ENCODE data around the gene PRDM12.

PRDM12 gene

DNA sequence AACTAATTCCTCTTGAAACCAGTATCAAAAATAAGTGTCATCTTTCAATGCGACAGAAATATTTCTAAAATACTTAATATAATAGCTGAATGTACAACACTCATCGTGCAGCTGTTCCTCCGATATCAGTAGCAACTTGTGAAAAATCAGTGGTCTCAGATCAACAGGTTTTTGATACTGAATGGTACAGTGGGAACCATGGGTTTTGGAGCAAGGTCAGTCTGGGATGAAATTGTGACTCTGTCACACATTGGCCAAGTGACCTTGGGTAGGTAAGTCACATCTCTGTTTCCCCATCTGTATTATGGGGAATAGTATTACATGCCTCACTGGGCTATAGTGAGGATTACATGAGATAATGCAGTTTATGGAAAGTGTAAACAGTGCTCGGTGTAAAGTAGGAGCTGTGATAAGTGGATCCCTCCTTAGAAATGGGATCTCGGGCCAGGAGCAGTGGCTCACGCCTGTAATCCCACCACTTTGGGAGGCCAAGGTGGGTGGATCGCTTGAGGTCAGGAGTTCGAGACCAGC lies 46.5 kb downstream of the PRDM12 start:
- no peak overlapping the region for H3K4me3 ChIP-seq (ENCODE audit: low read depth, low read length)
- peaks cover 18% of the 10 kb centered on the region for H3K4me1 ChIP-seq (ENCODE audit: control insufficient read depth, insufficient read depth, low read length)
- no peak overlapping the region for H3K27ac ChIP-seq (ENCODE audit: low read depth, low read length)

GRCh38 chr9:130711469-130711868 lies 47.1 kb downstream of the PRDM12 start:
- Histone ChIP-seq H3K4me3 (ENCODE audit: low read depth, low read length) (no peak overlapping the region), H3K36me3 (ENCODE audit: control insufficient read depth, insufficient read depth, low read length) (no peaks in the 10 kb centered on the region), H3K27ac (ENCODE audit: low read depth, low read length) (no peak overlapping the region), H3K27me3 (ENCODE audit: control insufficient read depth, insufficient read depth, low read length) (no peaks in the 10 kb centered on the region), H3K9ac (ENCODE audit: low read depth, low read length) (no peak overlapping the region), H3K4me1 (ENCODE audit: control insufficient read depth, insufficient read depth, low read length) (peaks cover 18% of the 10 kb centered on the region), H3K9me3 (ENCODE audit: control insufficient read depth, insufficient read depth, low read length) (no peaks in the 10 kb centered on the region)

More for the DNA sequence above, 46.5 kb downstream of the PRDM12 start:
- H3K9ac ChIP-seq (ENCODE audit: low read depth, low read length), result no peak overlapping the region
- H3K27me3 ChIP-seq (ENCODE audit: control insufficient read depth, insufficient read depth, low read length), result no peaks in the 10 kb centered on the region
- no peaks in the 10 kb centered on the region for H3K9me3 ChIP-seq (ENCODE audit: control insufficient read depth, insufficient read depth, low read length)
- peaks cover 4% of the 10 kb centered on the region for H3K36me3 ChIP-seq (ENCODE audit: control insufficient read depth, insufficient read depth, low read length)

DNA sequence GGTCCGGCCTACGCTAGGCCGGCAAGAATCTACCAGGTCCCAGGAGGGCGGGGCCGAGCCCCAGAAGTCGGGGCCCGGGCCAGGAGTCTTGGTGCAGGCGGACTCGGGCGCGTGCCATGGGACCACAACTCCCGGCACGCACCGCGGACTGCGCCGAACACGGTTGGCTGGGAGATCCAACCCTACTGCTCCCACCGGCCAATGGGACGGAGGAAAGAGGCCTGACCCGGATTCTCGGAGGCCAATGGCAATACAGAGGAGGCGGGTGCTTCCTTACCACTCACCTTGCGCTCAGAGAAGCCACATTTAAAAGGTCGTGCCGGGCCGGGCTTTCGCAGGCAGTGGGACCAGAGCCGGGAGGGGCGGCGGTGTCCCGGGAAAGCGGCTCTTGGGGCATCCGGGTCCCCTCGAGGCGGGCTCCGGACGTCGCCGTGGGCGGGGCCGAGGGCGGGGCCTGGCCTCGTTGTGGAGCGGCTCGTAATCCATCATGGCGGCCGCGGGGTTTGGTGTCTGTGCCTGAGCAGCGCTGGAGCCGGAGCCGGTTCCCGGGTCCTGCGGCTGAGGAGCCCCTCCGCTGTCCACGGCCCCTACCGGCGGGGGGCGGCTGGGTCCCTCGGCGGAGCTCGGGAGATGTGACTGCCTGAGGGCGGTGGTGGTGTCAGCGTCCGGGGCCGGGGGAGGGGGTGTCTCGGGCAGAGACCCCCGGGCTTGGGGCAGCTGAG lies 48.3 kb downstream of the PRDM12 start:
- Histone ChIP-seq H3K36me3 (ENCODE audit: control insufficient read depth, insufficient read depth, low read length) (no peaks in the 10 kb centered on the region), H3K4me3 (ENCODE audit: low read depth, low read length) (peak overlapping the region; percentile 68), H3K27ac (ENCODE audit: low read depth, low read length) (peak overlapping the region; percentile 98), H3K9me3 (ENCODE audit: control insufficient read depth, insufficient read depth, low read length) (no peaks in the 10 kb centered on the region), H3K4me1 (ENCODE audit: control insufficient read depth, insufficient read depth, low read length) (peaks cover 18% of the 10 kb centered on the region), H3K27me3 (ENCODE audit: control insufficient read depth, insufficient read depth, low read length) (no peaks in the 10 kb centered on the region), H3K9ac (ENCODE audit: low read depth, low read length) (peak overlapping the region; percentile 96)

GRCh38 chr9:130713286-130713960 lies 49.0 kb downstream of the PRDM12 start:
- H3K27ac ChIP-seq (ENCODE audit: low read depth, low read length), result peak overlapping the region; percentile 98
- H3K4me3 ChIP-seq (ENCODE audit: low read depth, low read length), result peak overlapping the region; percentile 68
- peaks cover 18% of the 10 kb centered on the region for H3K4me1 ChIP-seq (ENCODE audit: control insufficient read depth, insufficient read depth, low read length)
- H3K36me3 ChIP-seq (ENCODE audit: control insufficient read depth, insufficient read depth, low read length), result no peaks in the 10 kb centered on the region
- H3K9me3 ChIP-seq (ENCODE audit: control insufficient read depth, insufficient read depth, low read length), result no peaks in the 10 kb centered on the region
- peak overlapping the region; percentile 96 for H3K9ac ChIP-seq (ENCODE audit: low read depth, low read length)
- H3K27me3 ChIP-seq (ENCODE audit: control insufficient read depth, insufficient read depth, low read length), result no peaks in the 10 kb centered on the region

DNA sequence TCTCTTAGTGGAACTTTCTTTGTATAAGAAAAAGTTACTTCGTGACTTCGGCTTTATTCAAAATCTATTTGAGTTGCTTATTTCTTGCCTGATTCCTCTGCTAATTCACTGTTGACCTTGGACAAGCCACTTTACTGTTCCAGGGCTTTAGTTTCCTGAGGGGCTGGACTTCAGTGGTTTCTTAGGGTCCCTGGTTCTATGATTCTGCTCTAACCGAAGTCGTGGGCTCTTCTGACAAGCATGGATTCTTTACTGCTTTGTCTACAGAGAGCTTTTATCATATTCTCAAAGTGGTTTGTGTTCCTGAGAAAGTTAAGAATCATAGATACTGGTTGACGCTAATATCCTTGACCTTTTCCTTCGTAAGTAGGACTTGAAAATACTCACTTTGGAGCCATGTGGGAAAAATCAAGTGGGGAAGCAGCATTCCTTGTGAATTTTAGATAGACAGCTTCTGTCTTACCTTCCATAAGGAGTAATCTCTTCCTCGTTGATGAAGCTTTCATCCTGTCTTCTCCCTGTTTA lies 50.3 kb downstream of the PRDM12 start:
- Histone ChIP-seq H3K36me3 (ENCODE audit: control insufficient read depth, insufficient read depth, low read length) (no peaks in the 10 kb centered on the region), H3K27ac (ENCODE audit: low read depth, low read length) (no peak overlapping the region), H3K27me3 (ENCODE audit: control insufficient read depth, insufficient read depth, low read length) (no peaks in the 10 kb centered on the region), H3K4me1 (ENCODE audit: control insufficient read depth, insufficient read depth, low read length) (peaks cover 18% of the 10 kb centered on the region), H3K9me3 (ENCODE audit: control insufficient read depth, insufficient read depth, low read length) (no peaks in the 10 kb centered on the region), H3K9ac (ENCODE audit: low read depth, low read length) (0 out of 2 replicates have a peak overlapping the region, but pooled peaks have one; percentile 25), H3K4me3 (ENCODE audit: low read depth, low read length) (peak overlapping the region; percentile 68)

- no peaks in the 10 kb centered on the region for H3K27me3 ChIP-seq (ENCODE audit: control insufficient read depth, insufficient read depth, low read length)
- H3K27ac ChIP-seq (ENCODE audit: low read depth, low read length), result no peak overlapping the region
- no peaks in the 10 kb centered on the region for H3K36me3 ChIP-seq (ENCODE audit: control insufficient read depth, insufficient read depth, low read length)
- no peak overlapping the region for H3K9ac ChIP-seq (ENCODE audit: low read depth, low read length)
- H3K4me1 ChIP-seq (ENCODE audit: control insufficient read depth, insufficient read depth, low read length), result peaks cover 18% of the 10 kb centered on the region
- H3K9me3 ChIP-seq (ENCODE audit: control insufficient read depth, insufficient read depth, low read length), result no peaks in the 10 kb centered on the region
- H3K4me3 ChIP-seq (ENCODE audit: low read depth, low read length), result peak overlapping the region; percentile 68
These were observed 50.9 kb downstream of the PRDM12 start for GRCh38 chr9:130715270-130715669.

DNA sequence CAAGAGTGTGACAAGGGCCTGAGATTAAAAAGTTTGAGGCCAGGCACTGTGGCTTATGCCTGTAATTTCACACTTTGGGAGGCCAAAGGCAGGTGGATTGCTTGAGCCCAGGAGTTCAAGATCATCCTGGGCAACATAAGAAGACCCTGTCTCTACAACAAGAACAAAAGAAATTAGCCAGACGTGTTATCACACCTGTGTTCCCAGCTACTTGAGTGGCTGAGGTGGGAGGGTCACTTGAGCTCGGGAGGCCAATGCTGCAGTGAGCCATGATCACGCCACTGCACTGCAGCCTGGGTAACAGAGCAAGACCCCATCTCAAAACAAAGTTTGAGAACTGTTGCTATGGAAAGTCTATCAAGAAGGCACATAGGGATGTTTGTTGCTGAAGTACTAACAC lies 54.2 kb downstream of the PRDM12 start:
- no peaks in the 10 kb centered on the region for H3K27me3 ChIP-seq (ENCODE audit: control insufficient read depth, insufficient read depth, low read length)
- H3K9ac ChIP-seq (ENCODE audit: low read depth, low read length), result no peak overlapping the region
- no peaks in the 10 kb centered on the region for H3K9me3 ChIP-seq (ENCODE audit: control insufficient read depth, insufficient read depth, low read length)
- H3K36me3 ChIP-seq (ENCODE audit: control insufficient read depth, insufficient read depth, low read length), result no peaks in the 10 kb centered on the region
- no peak overlapping the region for H3K27ac ChIP-seq (ENCODE audit: low read depth, low read length)
- H3K4me3 ChIP-seq (ENCODE audit: low read depth, low read length), result no peak overlapping the region
- H3K4me1 ChIP-seq (ENCODE audit: control insufficient read depth, insufficient read depth, low read length), result peaks cover 18% of the 10 kb centered on the region

DNA sequence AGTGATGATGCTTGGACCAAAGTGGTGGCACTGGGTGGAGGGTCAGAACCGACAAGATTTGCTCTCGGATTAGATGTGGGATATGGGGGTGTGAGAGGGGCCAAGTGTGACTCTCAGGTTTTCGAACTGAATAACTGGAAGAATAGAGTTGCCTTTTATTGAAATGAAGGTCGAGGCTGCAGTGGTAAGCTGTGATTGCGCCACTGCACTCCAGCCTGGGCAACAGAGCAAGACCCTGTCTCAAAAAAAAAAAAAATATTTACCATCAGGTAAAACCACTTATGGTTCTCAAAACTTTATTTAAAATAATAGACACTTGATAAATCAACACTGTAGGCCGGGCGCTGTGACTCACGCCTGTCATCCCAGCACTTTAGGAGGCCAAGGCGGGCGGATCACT lies 56.4 kb downstream of the PRDM12 start:
- Histone ChIP-seq H3K9me3 (ENCODE audit: control insufficient read depth, insufficient read depth, low read length) (no peaks in the 10 kb centered on the region), H3K27ac (ENCODE audit: low read depth, low read length) (no peak overlapping the region), H3K4me3 (ENCODE audit: low read depth, low read length) (no peak overlapping the region), H3K9ac (ENCODE audit: low read depth, low read length) (no peak overlapping the region), H3K27me3 (ENCODE audit: control insufficient read depth, insufficient read depth, low read length) (no peaks in the 10 kb centered on the region), H3K4me1 (ENCODE audit: control insufficient read depth, insufficient read depth, low read length) (0 out of 2 replicates have a peak, but pooled peaks cover under 1% of the 10 kb centered on the region), H3K36me3 (ENCODE audit: control insufficient read depth, insufficient read depth, low read length) (no peaks in the 10 kb centered on the region)

DNA sequence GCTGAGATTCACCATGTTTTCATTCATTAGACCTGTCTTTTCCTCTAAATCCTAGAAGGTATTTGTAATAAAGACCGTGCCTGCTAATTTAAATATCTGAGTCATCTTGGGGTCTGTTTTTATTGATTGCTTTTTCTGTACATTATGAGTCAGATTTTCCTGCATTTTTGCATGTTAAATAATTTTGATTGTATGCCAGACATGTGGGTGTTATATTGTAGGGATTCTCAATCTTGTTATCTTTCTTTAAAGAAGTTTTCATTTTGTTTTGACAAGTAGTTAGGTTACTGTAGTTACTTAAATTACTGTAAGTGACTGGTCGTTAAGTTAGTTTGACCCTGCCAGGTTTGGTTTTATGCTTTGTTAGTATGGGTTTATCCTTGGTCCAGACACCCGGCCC lies 64.3 kb downstream of the PRDM12 start:
- H3K9ac ChIP-seq (ENCODE audit: low read depth, low read length), result no peak overlapping the region
- no peak overlapping the region for H3K4me3 ChIP-seq (ENCODE audit: low read depth, low read length)
- H3K36me3 ChIP-seq (ENCODE audit: control insufficient read depth, insufficient read depth, low read length), result no peaks in the 10 kb centered on the region
- H3K9me3 ChIP-seq (ENCODE audit: control insufficient read depth, insufficient read depth, low read length), result no peaks in the 10 kb centered on the region
- H3K4me1 ChIP-seq (ENCODE audit: control insufficient read depth, insufficient read depth, low read length), result peaks cover 10% of the 10 kb centered on the region
- no peaks in the 10 kb centered on the region for H3K27me3 ChIP-seq (ENCODE audit: control insufficient read depth, insufficient read depth, low read length)
- no peak overlapping the region for H3K27ac ChIP-seq (ENCODE audit: low read depth, low read length)

GRCh38 chr9:130729145-130729544 lies 64.8 kb downstream of the PRDM12 start:
- Histone ChIP-seq H3K4me1 (ENCODE audit: control insufficient read depth, insufficient read depth, low read length) (peaks cover 10% of the 10 kb centered on the region), H3K27ac (ENCODE audit: low read depth, low read length) (no peak overlapping the region), H3K9me3 (ENCODE audit: control insufficient read depth, insufficient read depth, low read length) (no peaks in the 10 kb centered on the region), H3K9ac (ENCODE audit: low read depth, low read length) (no peak overlapping the region), H3K27me3 (ENCODE audit: control insufficient read depth, insufficient read depth, low read length) (no peaks in the 10 kb centered on the region), H3K4me3 (ENCODE audit: low read depth, low read length) (no peak overlapping the region), H3K36me3 (ENCODE audit: control insufficient read depth, insufficient read depth, low read length) (no peaks in the 10 kb centered on the region)

- Histone ChIP-seq H3K9ac (ENCODE audit: low read depth, low read length) (no peak overlapping the region), H3K4me1 (ENCODE audit: control insufficient read depth, insufficient read depth, low read length) (peaks cover 10% of the 10 kb centered on the region), H3K27me3 (ENCODE audit: control insufficient read depth, insufficient read depth, low read length) (no peaks in the 10 kb centered on the region), H3K4me3 (ENCODE audit: low read depth, low read length) (no peak overlapping the region), H3K36me3 (ENCODE audit: control insufficient read depth, insufficient read depth, low read length) (no peaks in the 10 kb centered on the region), H3K9me3 (ENCODE audit: control insufficient read depth, insufficient read depth, low read length) (no peaks in the 10 kb centered on the region), H3K27ac (ENCODE audit: low read depth, low read length) (no peak overlapping the region)
These were observed 67.0 kb downstream of the PRDM12 start for GRCh38 chr9:130731355-130731754.
